ENCODE data around the gene ZFAND3. TPM values are rescaled to one million over a fixed set of nuclear protein-coding genes. Genes with fewer than 3 reads are reported as not detected.
A peak's percentile ranks its signal among the peaks of the same experiment; 100 is the strongest.

Gene ZFAND3
- total RNA-seq, 1 experiment from 2014 or later = 22.2 TPM

- intact Hi-C loops (cut with micrococcal nuclease) = no loop called here
- H3K36me3 ChIP-seq (ENCODE audit: low read depth, low read length) = peaks cover 4% of the 10 kb centered on the region; the same call in 1 of the 2 replicates
- H3K27me3 ChIP-seq (ENCODE audit: low read length) = no peaks in the 10 kb centered on the region
- peak; percentile 51 for DNase-seq
- no peaks in the 10 kb centered on the region for H3K9me3 ChIP-seq (ENCODE audit: low read length)
- H3K9ac ChIP-seq (ENCODE audit: low read length) = no peak overlapping the region
- H3F3A ChIP-seq (ENCODE audit: low read length, unreplicated experiment) = peaks cover 8% of the 10 kb centered on the region
- CTCF ChIA-PET = no interaction called here
- POLR2A ChIA-PET (ENCODE audit: unreplicated experiment) = no interaction called here
- H3K9me2 ChIP-seq (replicated peaks; ENCODE audit: low read length) = no peaks in the 10 kb centered on the region
- H4K20me1 ChIP-seq (ENCODE audit: low read length) = peaks cover 38% of the 10 kb centered on the region
- H2AFZ ChIP-seq (ENCODE audit: low read length) = no peak overlapping the region
- H3K4me2 ChIP-seq (ENCODE audit: low read length) = peak overlapping the region; percentile 32; the same call in 1 of the 2 replicates
- no TSS peak for BruUV-seq (replicated peaks)
- ATAC-seq = no peak
- no peak for TF ChIP-seq EZH2 (IDR thresholded peaks at IDR 0.05; ENCODE audit: low read length, unreplicated experiment)
- no peak for TF ChIP-seq EZH2phosphoT487 (IDR thresholded peaks at IDR 0.05; ENCODE audit: borderline replicate concordance, low read length)
- TF ChIP-seq CTCF (conservative IDR thresholded peaks at IDR 0.05; ENCODE audit: low read depth, low read length) = no peak
- peaks cover 18% of the 10 kb centered on the region; the same call in 1 of the 2 replicates for H3K79me2 ChIP-seq (ENCODE audit: low read length)
- peak overlapping the region; percentile 55; the same call in 1 of the 2 replicates for H3K27ac ChIP-seq (ENCODE audit: low read length)
- H3K4me3 ChIP-seq (ENCODE audit: low read length) = no peak overlapping the region
- H3K4me1 ChIP-seq (ENCODE audit: insufficient read depth, low read length) = peaks cover 33% of the 10 kb centered on the region
Measured at GRCh38 chr6:38078671-38079070, 259.1 kb downstream of the ZFAND3 start.

- peaks cover 38% of the 10 kb centered on the region for H4K20me1 ChIP-seq (ENCODE audit: low read length)
- H2AFZ ChIP-seq (ENCODE audit: low read length) = no peak overlapping the region
- H3K9me3 ChIP-seq (ENCODE audit: low read length) = no peaks in the 10 kb centered on the region
- BruUV-seq (replicated peaks) = no TSS peak
- ATAC-seq (no peak), DNase-seq (no peak)
- intact Hi-C loops (cut with micrococcal nuclease) = no loop called here
- ChIA-PET CTCF (interaction anchor here (0.6 kb wide), 1 partner anchor 46 kb away, joined by 3 read pairs; no protein-coding TSS in a partner anchor), POLR2A (ENCODE audit: unreplicated experiment) (no interaction called here)
- H3K27me3 ChIP-seq (ENCODE audit: low read length) = no peaks in the 10 kb centered on the region
- H3K4me3 ChIP-seq (ENCODE audit: low read length) = no peak overlapping the region
- H3K79me2 ChIP-seq (ENCODE audit: low read length) = peaks cover 18% of the 10 kb centered on the region; the same call in 1 of the 2 replicates
- TF ChIP-seq CTCF (conservative IDR thresholded peaks at IDR 0.05; ENCODE audit: low read depth, low read length) = no peak
- no peak for TF ChIP-seq EZH2 (IDR thresholded peaks at IDR 0.05; ENCODE audit: low read length, unreplicated experiment)
- no peak for TF ChIP-seq EZH2phosphoT487 (IDR thresholded peaks at IDR 0.05; ENCODE audit: borderline replicate concordance, low read length)
- peaks cover 8% of the 10 kb centered on the region for H3F3A ChIP-seq (ENCODE audit: low read length, unreplicated experiment)
- H3K4me1 ChIP-seq (ENCODE audit: insufficient read depth, low read length) = peaks cover 33% of the 10 kb centered on the region
- H3K4me2 ChIP-seq (ENCODE audit: low read length) = peak overlapping the region; percentile 32
- H3K9ac ChIP-seq (ENCODE audit: low read length) = no peak overlapping the region
- H3K27ac ChIP-seq (ENCODE audit: low read length) = peak overlapping the region; percentile 55
- peaks cover 4% of the 10 kb centered on the region; the same call in 1 of the 2 replicates for H3K36me3 ChIP-seq (ENCODE audit: low read depth, low read length)
- H3K9me2 ChIP-seq (replicated peaks; ENCODE audit: low read length) = no peaks in the 10 kb centered on the region
Measured at GRCh38 chr6:38079107-38079506, 259.6 kb downstream of the ZFAND3 start.

DNA sequence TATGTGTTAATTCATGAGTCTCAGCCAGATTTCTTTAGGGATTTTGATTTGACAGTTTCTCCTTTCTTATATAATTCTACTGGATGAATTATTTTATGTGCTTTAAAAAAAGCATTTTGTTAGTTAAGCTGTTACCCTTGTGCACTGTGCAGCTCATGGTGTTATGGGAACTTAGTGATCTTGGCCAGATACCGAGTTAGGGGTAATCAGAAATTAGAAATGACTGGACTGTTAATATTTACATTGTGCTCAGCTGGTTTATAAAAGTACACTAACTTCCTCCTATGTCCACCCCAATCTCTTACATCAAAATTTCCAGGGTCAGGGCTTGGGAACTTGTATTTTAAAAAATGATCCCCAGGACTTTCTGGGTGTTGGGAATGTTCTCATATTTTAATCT is 260.0 kb downstream of the ZFAND3 start:
- BruUV-seq (replicated peaks) = no TSS peak
- POLR2A ChIA-PET (ENCODE audit: unreplicated experiment) = no interaction called here
- Histone ChIP-seq H3K79me2 (ENCODE audit: low read length) (peaks cover 18% of the 10 kb centered on the region; the same call in 1 of the 2 replicates), H3K27ac (ENCODE audit: low read length) (peak overlapping the region; percentile 55), H3K9ac (ENCODE audit: low read length) (no peak overlapping the region), H3K4me2 (ENCODE audit: low read length) (peak overlapping the region; percentile 32), H4K20me1 (ENCODE audit: low read length) (peaks cover 38% of the 10 kb centered on the region), H3F3A (ENCODE audit: low read length, unreplicated experiment) (peaks cover 8% of the 10 kb centered on the region), H3K9me2 (replicated peaks; ENCODE audit: low read length) (no peaks in the 10 kb centered on the region), H3K9me3 (ENCODE audit: low read length) (no peaks in the 10 kb centered on the region), H3K4me1 (ENCODE audit: insufficient read depth, low read length) (peaks cover 33% of the 10 kb centered on the region), H3K4me3 (ENCODE audit: low read length) (no peak overlapping the region), H3K36me3 (ENCODE audit: low read depth, low read length) (peaks cover 4% of the 10 kb centered on the region; the same call in 1 of the 2 replicates), H3K27me3 (ENCODE audit: low read length) (no peaks in the 10 kb centered on the region), H2AFZ (ENCODE audit: low read length) (no peak overlapping the region)
- intact Hi-C loops (cut with micrococcal nuclease) = no loop called here
- CTCF ChIA-PET = interaction anchor here (0.6 kb wide), 1 partner anchor 46 kb away, joined by 3 read pairs; no protein-coding TSS in a partner anchor
- TF ChIP-seq EZH2 (IDR thresholded peaks at IDR 0.05; ENCODE audit: low read length, unreplicated experiment) (no peak), CTCF (conservative IDR thresholded peaks at IDR 0.05; ENCODE audit: low read depth, low read length) (no peak), EZH2phosphoT487 (IDR thresholded peaks at IDR 0.05; ENCODE audit: borderline replicate concordance, low read length) (no peak)
- ATAC-seq (peak; percentile 8; the same call in 1 of the 2 replicates), DNase-seq (no peak)

Data from PC-3 (cell line).